ENCODE results near the gene MYO18A. TPM values are rescaled to one million over a fixed set of nuclear protein-coding genes. Genes with fewer than 3 reads are reported as not detected.

Gene MYO18A
- total RNA-seq, 1 donor: 59.6 TPM

DNA sequence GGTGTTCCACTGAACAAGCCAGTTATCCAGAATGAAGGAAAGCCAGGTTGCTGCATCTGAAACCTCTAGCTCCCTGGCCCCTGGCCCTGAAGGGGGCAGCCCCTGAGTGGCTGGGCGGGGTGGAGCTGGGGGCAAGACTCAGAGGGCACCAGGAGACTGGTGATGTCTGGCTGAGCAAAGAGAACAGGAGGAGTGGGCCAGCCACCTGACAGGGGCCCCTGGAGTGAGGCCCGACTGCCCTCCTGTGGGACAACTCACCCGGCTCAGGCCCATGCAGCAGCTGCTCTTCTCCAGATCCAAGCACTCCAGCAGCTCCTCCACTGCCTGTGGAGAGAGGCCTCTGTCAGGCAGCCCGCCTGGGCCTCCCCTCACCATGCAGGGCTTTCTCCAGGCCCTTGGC is 76.9 kb downstream of the MYO18A start:
- no peak overlapping the region for H3K4me3 ChIP-seq (ENCODE audit: low read depth, low read length)
- no peak for DNase-seq (ENCODE audit: low read depth)
- TF ChIP-seq, protein P1, sequence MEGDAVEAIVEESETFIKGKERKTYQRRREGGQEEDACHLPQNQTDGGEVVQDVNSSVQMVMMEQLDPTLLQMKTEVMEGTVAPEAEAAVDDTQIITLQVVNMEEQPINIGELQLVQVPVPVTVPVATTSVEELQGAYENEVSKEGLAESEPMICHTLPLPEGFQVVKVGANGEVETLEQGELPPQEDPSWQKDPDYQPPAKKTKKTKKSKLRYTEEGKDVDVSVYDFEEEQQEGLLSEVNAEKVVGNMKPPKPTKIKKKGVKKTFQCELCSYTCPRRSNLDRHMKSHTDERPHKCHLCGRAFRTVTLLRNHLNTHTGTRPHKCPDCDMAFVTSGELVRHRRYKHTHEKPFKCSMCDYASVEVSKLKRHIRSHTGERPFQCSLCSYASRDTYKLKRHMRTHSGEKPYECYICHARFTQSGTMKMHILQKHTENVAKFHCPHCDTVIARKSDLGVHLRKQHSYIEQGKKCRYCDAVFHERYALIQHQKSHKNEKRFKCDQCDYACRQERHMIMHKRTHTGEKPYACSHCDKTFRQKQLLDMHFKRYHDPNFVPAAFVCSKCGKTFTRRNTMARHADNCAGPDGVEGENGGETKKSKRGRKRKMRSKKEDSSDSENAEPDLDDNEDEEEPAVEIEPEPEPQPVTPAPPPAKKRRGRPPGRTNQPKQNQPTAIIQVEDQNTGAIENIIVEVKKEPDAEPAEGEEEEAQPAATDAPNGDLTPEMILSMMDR (IDR thresholded peaks at IDR 0.05; ENCODE audit: insufficient read depth, low read depth, low read length): no peak

DNA sequence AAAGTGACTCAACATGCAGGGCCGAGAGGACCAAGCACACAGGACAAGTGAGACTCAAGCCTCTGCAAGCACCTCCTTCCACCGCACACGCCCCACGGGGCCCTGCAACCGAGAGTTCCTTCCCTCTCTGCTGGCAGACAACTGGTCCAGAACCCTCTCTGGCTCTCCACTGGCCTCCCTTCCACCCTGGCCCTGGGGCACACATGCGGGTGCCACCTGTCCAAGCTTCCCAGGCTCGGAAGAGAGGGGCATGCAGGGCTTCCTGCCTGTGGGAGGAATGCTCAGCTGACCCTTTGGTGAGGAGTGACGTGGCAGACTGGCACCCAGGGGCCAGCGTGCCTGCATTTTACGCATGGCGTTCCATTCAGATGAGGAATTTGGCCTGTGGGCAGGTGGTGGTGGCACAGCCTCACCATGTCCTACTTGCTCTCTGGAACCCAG is 77.4 kb downstream of the MYO18A start:
- no peak for DNase-seq (ENCODE audit: low read depth)
- H3K4me3 ChIP-seq (ENCODE audit: low read depth, low read length): no peak overlapping the region
- TF ChIP-seq, protein P1 (IDR thresholded peaks at IDR 0.05; ENCODE audit: insufficient read depth, low read depth, low read length): no peak

DNA sequence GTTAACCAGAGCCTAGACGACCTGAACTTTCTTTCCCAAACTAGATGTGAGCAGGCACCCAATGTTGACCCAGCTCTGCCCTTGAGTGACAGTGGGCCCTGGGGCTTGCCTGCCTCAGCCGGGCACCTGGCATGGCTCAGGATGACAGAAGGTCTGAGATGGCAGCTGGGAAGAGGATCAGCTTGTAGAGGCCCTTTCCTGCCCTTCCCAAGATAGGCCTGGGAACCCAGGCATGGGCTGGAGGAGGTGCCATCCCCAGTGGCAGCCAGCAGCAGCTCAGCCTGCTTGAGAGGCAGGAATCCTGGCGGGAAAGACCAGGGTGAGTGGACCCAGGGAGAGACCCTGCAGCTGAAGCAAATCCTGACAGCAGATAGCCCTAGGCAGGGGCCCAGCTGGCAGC is 78.2 kb downstream of the MYO18A start:
- TF ChIP-seq, protein P1 (IDR thresholded peaks at IDR 0.05; ENCODE audit: insufficient read depth, low read depth, low read length): no peak
- DNase-seq (ENCODE audit: low read depth): no peak
- H3K4me3 ChIP-seq (ENCODE audit: low read depth, low read length): no peak overlapping the region

DNA sequence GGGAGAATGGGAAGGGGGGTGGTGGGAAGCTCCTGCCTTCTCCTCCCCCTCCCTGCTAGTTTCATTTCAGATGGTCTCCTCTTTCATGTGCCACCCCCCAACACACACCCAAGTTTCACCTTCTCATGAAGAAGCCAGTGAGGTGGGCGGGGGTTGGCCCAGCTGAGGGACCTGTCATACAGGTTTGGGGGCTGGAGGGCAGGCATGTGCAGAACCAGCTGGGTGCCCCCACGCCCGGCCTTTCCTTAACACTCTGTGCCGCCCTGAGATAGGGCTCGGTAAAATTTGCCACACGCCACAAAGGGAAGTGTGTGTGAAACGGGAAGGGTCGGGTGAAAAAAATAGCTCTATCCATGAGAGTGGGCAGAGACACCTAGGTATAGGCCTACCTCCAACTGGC is 79.9 kb downstream of the MYO18A start:
- TF ChIP-seq, protein P1 (IDR thresholded peaks at IDR 0.05; ENCODE audit: insufficient read depth, low read depth, low read length): no peak

DNA sequence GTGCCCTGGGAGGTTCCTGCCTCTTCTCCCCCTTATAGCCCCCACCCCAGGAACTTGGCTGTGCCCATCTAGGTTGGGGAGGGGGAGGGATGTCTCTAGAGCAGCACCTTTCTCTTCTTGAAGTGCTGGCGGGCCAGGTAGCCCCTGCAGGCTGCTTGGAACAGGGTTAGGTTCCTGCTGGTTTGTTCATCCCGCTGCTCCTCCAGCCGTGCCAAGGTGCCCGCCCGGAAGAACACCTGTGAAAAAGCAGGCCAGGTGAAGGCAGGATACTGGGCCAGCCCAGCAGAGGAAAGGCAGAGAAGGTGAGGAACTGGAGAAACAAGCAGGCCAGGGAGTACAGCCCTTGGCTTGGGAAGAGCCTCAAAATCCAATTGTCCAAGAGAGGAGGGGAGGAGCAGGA is 80.7 kb downstream of the MYO18A start:
- TF ChIP-seq, protein P1 (IDR thresholded peaks at IDR 0.05; ENCODE audit: insufficient read depth, low read depth, low read length): no peak
- DNase-seq (ENCODE audit: low read depth): no peak
- no peak overlapping the region for H3K4me3 ChIP-seq (ENCODE audit: low read depth, low read length)

More for the DNA sequence above, 79.9 kb downstream of the MYO18A start:
- no peak overlapping the region for H3K4me3 ChIP-seq (ENCODE audit: low read depth, low read length)
- no peak for DNase-seq (ENCODE audit: low read depth)

DNA sequence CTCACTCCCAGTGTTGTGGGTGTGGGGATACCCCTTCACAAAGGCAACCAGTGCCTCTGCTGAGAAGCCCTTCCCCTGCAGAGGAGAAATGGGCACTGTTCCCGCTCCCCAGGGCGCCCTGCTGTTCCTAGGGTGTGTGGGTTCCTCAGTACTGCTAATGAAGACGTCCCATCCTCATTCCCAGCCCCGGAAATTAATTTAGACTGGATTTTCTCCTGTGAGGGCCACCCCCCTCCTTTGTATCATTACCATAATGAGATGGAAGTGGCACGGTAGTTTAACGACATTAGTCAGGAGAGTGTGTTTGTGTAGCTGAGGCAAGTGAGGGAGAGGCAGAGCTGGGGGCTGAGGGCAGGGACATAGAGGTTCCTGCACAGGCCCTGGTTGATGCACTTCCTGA is 84.1 kb downstream of the MYO18A start:
- TF ChIP-seq, protein P1 (IDR thresholded peaks at IDR 0.05; ENCODE audit: insufficient read depth, low read depth, low read length): no peak
- no peak for DNase-seq (ENCODE audit: low read depth)
- no peak overlapping the region for H3K4me3 ChIP-seq (ENCODE audit: low read depth, low read length)

DNA sequence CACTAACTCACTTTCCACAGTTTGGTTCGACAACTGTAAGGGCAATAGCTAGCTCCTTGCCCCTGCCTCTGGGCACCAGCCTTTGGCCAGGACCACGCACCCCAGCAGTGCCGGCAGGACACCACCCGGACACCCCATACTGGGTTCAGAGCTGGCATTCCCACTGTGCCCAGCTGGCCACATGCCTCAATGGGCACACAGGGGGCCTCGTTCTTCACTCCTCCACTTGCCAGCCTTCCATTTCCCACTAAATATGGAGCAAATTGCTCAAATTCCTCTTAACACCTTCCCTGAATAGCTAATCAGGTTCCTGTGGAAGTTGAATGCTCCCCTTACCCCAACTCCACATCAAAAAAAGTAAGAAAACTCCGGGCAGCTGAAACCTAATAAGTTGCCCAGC is 84.8 kb downstream of the MYO18A start:
- TF ChIP-seq, protein P1 (IDR thresholded peaks at IDR 0.05; ENCODE audit: insufficient read depth, low read depth, low read length): no peak
- DNase-seq (ENCODE audit: low read depth): no peak
- no peak overlapping the region for H3K4me3 ChIP-seq (ENCODE audit: low read depth, low read length)
